Activated CD4-positive, alpha-beta memory T cell treated with anti-CD3 and anti-CD28 coated beads for 36 hours (primary cell): ENCODE results near the gene SOCS4. TPM values are rescaled to one million over a fixed set of nuclear protein-coding genes. Genes with fewer than 3 reads are reported as not detected.
A peak's percentile ranks its signal among the peaks of the same experiment; 100 is the strongest.
"Not testable (repeated sequence)": the region's sequence is repeated elsewhere in the genome, so short reads cannot be mapped to it uniquely, and the experiment has no call there.

Source experiments
- CTCF ChIA-PET: fragments of 350-600 bp; sonication (Branson Sonifier 250); formaldehyde crosslinking; loops from one replicate; lab custom pipeline; 2021; ENCODE audit warnings: antibody characterized with exemption, inconsistent platforms; lab: Charles Lee
- POLR2A ChIA-PET: fragments of 350-600 bp; sonication (Branson Sonifier 250); formaldehyde crosslinking; loops from one replicate; lab custom pipeline; 2021; ENCODE audit warnings: antibody characterized with exemption; lab: Charles Lee
- DNase-seq: peaks from one replicate; pipeline ENCODE4 v3.0.0-alpha.2; 2020
- H3K27ac Mint-ChIP-seq: one replicate; pipeline ENCODE4 v1.8.0; 2021; ENCODE audit warnings: mixed read lengths
- H3K27me3 Mint-ChIP-seq: one replicate; pipeline ENCODE4 v1.8.0; 2021; ENCODE audit warnings: mixed read lengths
- H3K36me3 Mint-ChIP-seq: one replicate; pipeline ENCODE4 v1.8.0; 2021; ENCODE audit warnings: mixed read lengths
- H3K4me1 Mint-ChIP-seq: one replicate; pipeline ENCODE4 v1.8.0; 2021; ENCODE audit warnings: low read depth, mixed read lengths
- H3K4me3 Mint-ChIP-seq: one replicate; pipeline ENCODE4 v1.8.0; 2021; ENCODE audit warnings: mild to moderate bottlenecking, mixed read lengths
- H3K9me3 Mint-ChIP-seq: one replicate; pipeline ENCODE4 v1.8.0; 2021; ENCODE audit warnings: mixed read lengths
- intact Hi-C: fragments of 100-400 bp; cut with micrococcal nuclease; formaldehyde crosslinking; loops from one replicate; pipeline ENCODE4 v1.15.1; 2023
- total RNA-seq, 2 experiments: library from RNA; stranded (reverse); gene quantifications; one replicate each; pipeline ENCODE4 v1.2.3, GENCODE V29; 2021

SOCS4 gene
- total RNA-seq, 2 experiments from 2014 or later, result 24.4 to 25.3 TPM

DNA sequence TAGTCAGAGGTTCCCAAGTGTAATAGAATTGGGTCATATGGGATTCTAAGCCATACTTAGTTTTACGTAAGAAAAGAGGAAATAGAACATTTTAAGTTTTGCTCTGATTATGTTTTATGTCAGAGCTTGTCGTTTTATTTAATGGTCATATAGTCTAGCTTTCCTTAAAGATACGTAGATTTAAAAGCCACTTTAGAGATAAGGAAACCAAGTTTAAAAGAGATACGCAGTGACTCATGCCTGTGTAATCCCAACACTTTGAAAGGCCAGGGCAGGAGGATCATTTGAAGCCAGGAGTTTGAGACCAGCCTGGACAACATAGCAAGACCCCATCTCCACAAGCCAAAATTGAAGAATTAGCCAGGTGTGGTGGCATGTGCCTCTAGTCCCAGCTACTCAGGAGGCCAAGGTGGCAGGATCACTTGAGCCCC is 44.0 kb downstream of the SOCS4 start:
- Mint-ChIP-seq H3K4me1 (peaks cover 38% of the 10 kb centered on the region), H3K36me3 (peaks cover 13% of the 10 kb centered on the region), H3K27ac (peak overlapping the region; percentile 40), H3K27me3 (no peaks in the 10 kb centered on the region), H3K9me3 (no peaks in the 10 kb centered on the region), H3K4me3 (no peak overlapping the region)
- intact Hi-C loops, result loop anchor here (10.0 kb wide), 1 partner anchor 204 kb away; the partner anchor contains the start of gene FBXO34
- no peak for DNase-seq
- POLR2A ChIA-PET, result interaction anchor here (2.2 kb wide), 1 partner anchor 19 kb away, joined by 28 read pairs; the partner anchor contains the start of gene MAPK1IP1L
- CTCF ChIA-PET, result interaction anchor here (0.6 to 3.2 kb wide), 3 partner anchors 19 to 90 kb away, joined by 3 to 21 read pairs (median 5); partner anchors contain the start of gene MAPK1IP1L

DNA sequence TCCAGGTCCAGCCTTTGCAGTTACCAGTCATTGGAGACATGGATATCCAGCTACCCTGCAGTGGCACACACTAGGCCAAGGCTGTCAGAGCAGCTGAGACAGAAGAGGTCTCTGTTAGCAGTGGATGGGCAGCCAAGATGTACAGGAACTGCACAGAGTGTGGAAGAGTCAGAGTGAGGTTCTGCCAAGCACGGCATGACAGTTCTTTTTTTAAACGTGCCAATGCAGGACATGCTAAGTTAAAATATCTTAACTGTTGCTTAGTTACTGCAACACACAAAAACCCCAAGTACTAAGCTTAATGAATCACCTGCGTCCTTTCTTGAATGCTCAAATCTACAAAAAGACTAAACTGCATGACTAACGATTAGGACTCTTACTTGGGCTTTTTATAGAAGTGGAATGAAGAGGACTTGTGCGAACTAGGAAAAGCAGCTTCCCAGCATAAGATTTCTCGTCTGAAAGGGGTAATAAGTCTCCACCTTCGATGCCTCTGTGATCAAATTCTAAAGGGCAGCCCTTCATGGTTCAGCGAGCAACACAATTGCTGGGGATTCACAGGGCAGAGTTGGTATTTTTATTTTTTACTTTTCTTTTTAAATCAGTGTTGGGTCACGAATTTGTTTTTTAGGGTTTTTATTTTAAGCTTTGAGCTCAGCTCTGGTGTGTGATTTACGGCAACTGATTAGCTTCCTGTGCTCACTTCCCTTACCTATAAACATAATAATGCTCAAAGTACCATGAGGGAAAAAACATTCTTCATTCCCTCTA is 45.0 kb downstream of the SOCS4 start:
- ChIA-PET CTCF (interaction anchor here (0.6 to 3.2 kb wide), 10 partner anchors 15 to 604 kb away, joined by 3 to 21 read pairs (median 4); partner anchors contain the start of gene MAPK1IP1L), POLR2A (interaction anchor here (0.6 to 2.2 kb wide), 5 partner anchors 11 to 302 kb away, joined by 5 to 28 read pairs (median 6); partner anchors contain the start of genes MAPK1IP1L, SOCS4 and WDHD1)
- no peaks in the 10 kb centered on the region for H3K9me3 Mint-ChIP-seq
- peak overlapping the region; percentile 20 for H3K4me3 Mint-ChIP-seq
- peak; percentile 60 for DNase-seq
- no peaks in the 10 kb centered on the region for H3K27me3 Mint-ChIP-seq
- intact Hi-C loops, result loop anchor here (1.0 to 10.0 kb wide), 3 partner anchors 21 to 203 kb away; partner anchors contain the start of genes FBXO34 and MAPK1IP1L
- H3K27ac Mint-ChIP-seq, result peak overlapping the region; percentile 76
- peaks cover 6% of the 10 kb centered on the region for H3K36me3 Mint-ChIP-seq
- H3K4me1 Mint-ChIP-seq, result peaks cover 40% of the 10 kb centered on the region

DNA sequence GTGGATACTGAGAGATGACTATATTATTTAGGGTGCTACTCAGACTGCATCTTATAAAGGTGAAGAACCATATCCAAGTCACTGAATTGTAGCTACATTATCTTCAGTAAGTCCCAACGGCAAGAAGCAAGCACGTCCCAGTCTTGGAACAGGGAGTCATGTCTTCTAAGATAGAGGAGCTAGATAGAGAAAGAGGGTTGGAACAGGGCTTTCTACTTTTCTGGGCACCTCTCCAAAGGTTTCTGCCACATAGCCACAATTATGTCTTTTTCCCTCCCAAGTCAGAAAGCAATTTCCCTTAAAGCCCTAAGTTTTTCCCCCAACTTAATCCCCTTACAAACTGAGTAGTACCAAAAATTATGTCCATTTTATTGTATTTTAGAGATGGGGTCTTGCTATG is 46.8 kb downstream of the SOCS4 start:
- Mint-ChIP-seq H3K36me3 (no peaks in the 10 kb centered on the region), H3K4me3 (no peak overlapping the region), H3K27ac (no peak overlapping the region), H3K4me1 (peaks cover 43% of the 10 kb centered on the region), H3K27me3 (no peaks in the 10 kb centered on the region), H3K9me3 (no peaks in the 10 kb centered on the region)
- CTCF ChIA-PET, result no interaction called here
- POLR2A ChIA-PET, result no interaction called here
- no peak for DNase-seq
- intact Hi-C loops, result loop anchor here (2.0 to 10.0 kb wide), 2 partner anchors 25 to 201 kb away; partner anchors contain the start of gene FBXO34

DNA sequence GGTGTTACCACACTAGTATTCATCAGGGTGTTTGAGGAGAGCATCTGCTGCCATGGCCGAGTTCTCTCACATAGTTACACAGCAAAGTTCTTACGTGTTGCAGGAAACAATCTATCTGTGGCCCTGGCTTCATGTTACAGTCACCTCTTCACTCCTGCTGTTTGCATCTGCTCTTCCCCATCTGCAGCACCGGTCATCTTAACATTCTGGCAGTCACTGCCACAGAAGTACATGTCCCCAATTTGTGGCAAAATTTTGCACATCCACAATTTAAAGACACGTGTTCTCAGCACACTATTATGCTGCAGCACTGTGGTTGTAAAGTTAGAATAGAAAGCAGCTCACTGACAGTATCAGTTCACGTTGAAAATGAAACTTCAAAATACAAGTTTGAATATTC is 47.6 kb downstream of the SOCS4 start:
- POLR2A ChIA-PET, result interaction anchor here (0.6 kb wide), 1 partner anchor 8 kb away, joined by 3 read pairs; no protein-coding TSS in a partner anchor
- intact Hi-C loops, result loop anchor here (2.0 to 10.0 kb wide), 2 partner anchors 24 to 200 kb away; partner anchors contain the start of gene FBXO34
- H3K9me3 Mint-ChIP-seq, result no peaks in the 10 kb centered on the region

DNA sequence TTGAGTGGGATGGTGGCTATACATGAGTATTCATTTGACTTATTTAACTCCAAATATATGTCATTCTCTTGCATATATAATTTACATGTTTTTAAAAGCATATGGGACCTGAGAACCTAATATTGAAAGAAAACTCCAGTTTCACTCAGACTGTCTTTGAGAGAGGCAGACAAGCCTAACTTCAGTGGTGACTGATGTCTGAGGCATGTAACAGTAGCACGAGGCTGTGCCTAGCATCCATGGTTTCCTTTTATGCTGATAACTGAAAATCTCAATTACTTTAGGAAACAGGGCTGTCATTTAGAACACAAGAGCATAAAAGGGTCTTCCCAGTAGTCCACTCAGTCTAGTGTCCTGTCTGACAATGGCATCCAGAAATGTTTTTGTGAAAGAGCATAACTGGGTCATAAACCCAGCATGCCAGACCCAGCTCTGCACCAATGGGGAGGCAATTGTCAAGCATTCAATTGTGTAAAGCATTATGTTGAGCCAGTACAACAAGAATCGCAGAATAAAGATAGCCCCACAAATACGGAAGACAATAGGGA is 48.7 kb downstream of the SOCS4 start:
- Mint-ChIP-seq H3K27me3 (no peaks in the 10 kb centered on the region), H3K36me3 (no peaks in the 10 kb centered on the region), H3K4me3 (no peak overlapping the region), H3K27ac (no peak overlapping the region), H3K9me3 (no peaks in the 10 kb centered on the region), H3K4me1 (peaks cover 43% of the 10 kb centered on the region)
- intact Hi-C loops, result loop anchor here (2.0 to 10.0 kb wide), 2 partner anchors 23 to 199 kb away; partner anchors contain the start of gene FBXO34
- DNase-seq, result no peak
- ChIA-PET POLR2A (no interaction called here), CTCF (interaction anchor here (1.2 kb wide), 1 partner anchor 24 kb away, joined by 5 read pairs; the partner anchor contains the start of gene MAPK1IP1L)

More for the DNA sequence above, 47.6 kb downstream of the SOCS4 start:
- Mint-ChIP-seq H3K4me3 (peak overlapping the region; percentile 5), H3K27me3 (no peaks in the 10 kb centered on the region), H3K27ac (no peak overlapping the region), H3K36me3 (no peaks in the 10 kb centered on the region), H3K4me1 (peaks cover 43% of the 10 kb centered on the region)
- CTCF ChIA-PET, result interaction anchor here (0.7 kb wide), 1 partner anchor 24 kb away, joined by 3 read pairs; the partner anchor contains the start of gene MAPK1IP1L
- no peak for DNase-seq

DNA sequence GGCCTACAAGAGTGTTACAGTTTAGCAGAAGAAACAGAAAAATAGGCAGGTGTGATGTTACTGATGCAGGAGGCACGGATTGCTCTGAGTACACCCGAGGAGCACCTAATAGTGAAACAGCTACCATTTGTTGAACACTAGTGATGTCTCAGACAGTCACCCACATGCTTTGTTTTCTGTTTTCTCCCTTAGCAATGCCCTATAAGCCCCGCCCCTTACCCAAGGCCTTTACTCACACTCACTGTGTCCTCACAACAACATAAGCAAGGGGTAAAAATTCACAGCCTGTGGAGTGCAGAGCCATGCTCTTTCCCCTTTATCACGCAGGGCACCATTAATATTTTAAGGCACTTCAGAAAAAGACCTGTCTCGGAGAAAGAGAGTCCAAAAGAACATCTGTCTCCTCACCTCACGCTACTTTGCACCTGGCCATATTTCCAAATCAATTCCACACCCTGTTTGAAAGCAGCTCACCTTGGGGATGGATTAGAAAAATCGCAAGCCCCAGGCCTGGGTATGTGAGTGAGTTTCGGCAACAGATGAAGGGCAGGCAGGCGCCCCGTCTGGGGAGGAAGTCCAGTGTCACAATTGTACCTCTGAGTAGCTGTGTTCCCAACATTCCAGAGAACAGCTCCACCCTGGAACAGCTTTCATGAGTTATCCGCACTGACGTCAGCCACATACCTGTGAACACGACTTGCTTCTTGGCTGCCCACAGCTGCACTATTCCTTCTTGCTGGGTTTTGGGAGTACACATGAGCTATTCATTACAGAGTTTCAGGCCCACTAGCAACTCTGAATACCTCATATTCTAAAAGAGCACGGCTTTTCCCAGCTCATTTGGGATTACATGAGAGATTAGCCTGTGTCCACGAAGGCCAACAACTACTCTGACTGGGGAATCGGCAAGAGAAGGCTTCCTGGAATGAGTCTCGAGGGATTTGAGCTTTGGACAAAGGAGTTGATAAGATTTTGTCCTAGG is 50.4 kb downstream of the SOCS4 start:
- Mint-ChIP-seq H3K4me1 (peaks cover 27% of the 10 kb centered on the region), H3K36me3 (no peaks in the 10 kb centered on the region), H3K27me3 (no peaks in the 10 kb centered on the region), H3K9me3 (no peaks in the 10 kb centered on the region), H3K27ac (no peak overlapping the region), H3K4me3 (no peak overlapping the region)
- CTCF ChIA-PET, result interaction anchor here (0.6 to 1.8 kb wide), 3 partner anchors 26 to 113 kb away, joined by 3 to 11 read pairs (median 3); partner anchors contain the start of genes DLGAP5 and MAPK1IP1L
- intact Hi-C loops, result loop anchor here (10.0 kb wide), 1 partner anchor 197 kb away; the partner anchor contains the start of gene FBXO34
- POLR2A ChIA-PET, result interaction anchor here (0.6 to 1.6 kb wide), 3 partner anchors 26 to 470 kb away, joined by 3 to 5 read pairs (median 3); partner anchors contain the start of gene MAPK1IP1L
- DNase-seq, result peak; percentile 56

DNA sequence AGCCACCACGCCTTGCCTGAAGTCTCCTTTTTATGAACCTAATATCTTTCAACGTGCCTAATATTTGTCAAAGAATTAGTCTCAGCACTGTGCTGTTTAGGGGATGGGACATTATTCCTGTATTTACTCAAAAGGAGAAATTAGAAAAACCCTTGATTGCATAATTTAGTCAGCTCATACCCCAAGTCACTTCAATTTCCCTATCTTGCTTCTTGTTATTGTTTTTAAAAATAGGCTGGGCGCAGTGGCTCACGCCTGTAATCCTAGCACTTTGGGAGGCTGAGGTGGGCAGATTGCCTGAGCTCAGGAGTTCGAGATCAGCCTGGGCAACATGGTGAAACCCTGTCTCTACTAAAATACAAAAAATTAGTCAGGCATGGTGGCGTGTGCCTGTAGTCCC is 52.9 kb downstream of the SOCS4 start:
- CTCF ChIA-PET, result interaction anchor here (0.9 to 1.5 kb wide), 3 partner anchors 8 to 79 kb away, joined by 3 to 5 read pairs (median 3); no protein-coding TSS in a partner anchor
- H3K27ac Mint-ChIP-seq, H3K27me3 Mint-ChIP-seq, H3K36me3 Mint-ChIP-seq, DNase-seq, H3K9me3 Mint-ChIP-seq, H3K4me3 Mint-ChIP-seq, POLR2A ChIA-PET: not testable (repeated sequence)
- intact Hi-C loops, result loop anchor here (10.0 kb wide), 1 partner anchor 195 kb away; the partner anchor contains the start of gene FBXO34
- peaks cover 12% of the 10 kb centered on the region for H3K4me1 Mint-ChIP-seq

DNA sequence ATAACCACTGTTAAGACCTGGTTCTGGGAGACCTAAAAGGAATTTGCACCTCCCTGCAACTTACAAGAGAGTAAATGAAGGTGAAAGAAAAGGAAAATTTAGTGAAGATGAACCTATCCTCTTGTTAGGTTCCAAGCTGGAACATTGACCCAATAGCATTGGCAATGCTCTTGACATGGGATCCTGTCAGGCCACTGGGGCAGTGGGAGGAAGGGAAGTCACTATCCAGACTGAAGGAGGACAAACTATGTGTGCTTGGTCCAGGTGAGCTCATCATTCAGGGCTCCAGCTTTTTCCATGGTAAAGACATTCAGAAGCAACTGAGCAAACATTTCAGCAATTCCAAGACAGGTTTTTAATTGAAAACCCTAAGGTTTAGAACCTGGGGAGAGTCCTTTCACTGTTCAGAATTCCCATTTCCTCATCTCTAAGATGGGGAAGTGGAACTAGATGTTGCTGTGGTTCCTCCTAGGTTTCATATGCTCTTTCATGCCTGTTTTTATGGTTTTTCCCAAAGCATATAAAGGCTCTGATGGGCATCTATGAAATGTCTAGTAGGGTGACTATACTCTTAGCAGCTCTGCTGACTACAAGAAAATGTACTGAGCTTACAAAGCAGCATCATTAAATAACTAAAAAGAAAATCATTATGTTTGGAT is 57.5 kb downstream of the SOCS4 start:
- CTCF ChIA-PET, result no interaction called here
- intact Hi-C loops, result loop anchor here (5.0 kb wide), 2 partner anchors 43 to 348 kb away; partner anchors contain the start of gene LGALS3
- Mint-ChIP-seq H3K27me3 (no peaks in the 10 kb centered on the region), H3K36me3 (no peaks in the 10 kb centered on the region), H3K27ac (no peak overlapping the region), H3K4me3 (no peak overlapping the region), H3K9me3 (no peaks in the 10 kb centered on the region), H3K4me1 (peaks cover 2% of the 10 kb centered on the region)
- DNase-seq, result no peak
- POLR2A ChIA-PET, result no interaction called here

DNA sequence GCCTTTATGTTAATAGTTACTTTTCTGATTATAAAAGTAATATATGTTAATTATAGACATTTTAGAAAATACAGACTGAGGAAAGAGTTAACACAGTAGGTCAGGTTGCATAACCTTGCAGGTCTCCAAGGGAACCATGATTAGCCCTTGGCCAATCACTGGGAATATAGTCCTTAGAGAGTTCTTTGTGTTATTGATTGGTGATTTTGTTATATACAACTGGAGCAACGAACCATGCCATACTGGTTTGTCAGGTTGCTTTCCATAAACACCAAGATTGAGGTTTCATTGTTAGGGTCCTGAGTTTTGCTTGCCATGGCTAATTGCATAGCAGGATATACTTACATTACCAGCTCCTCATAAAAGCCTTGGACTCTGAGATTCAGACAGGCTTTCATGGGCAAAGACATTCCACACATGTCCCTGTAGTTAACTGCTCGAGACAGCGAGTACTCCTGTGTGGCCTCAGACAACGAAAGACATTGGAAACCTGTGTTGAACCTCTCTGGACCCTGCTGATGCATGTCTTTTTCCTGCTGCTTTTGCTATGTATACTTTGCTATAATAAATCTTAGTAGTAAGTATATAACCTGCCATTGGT is 58.1 kb downstream of the SOCS4 start:
- DNase-seq, result no peak
- intact Hi-C loops, result loop anchor here (5.0 kb wide), 2 partner anchors 42 to 347 kb away; partner anchors contain the start of gene LGALS3
- H3K27me3 Mint-ChIP-seq, result no peaks in the 10 kb centered on the region
- no peak overlapping the region for H3K4me3 Mint-ChIP-seq
- CTCF ChIA-PET, result no interaction called here
- no peak overlapping the region for H3K27ac Mint-ChIP-seq
- peaks cover 3% of the 10 kb centered on the region for H3K4me1 Mint-ChIP-seq
- H3K9me3 Mint-ChIP-seq, result no peaks in the 10 kb centered on the region
- H3K36me3 Mint-ChIP-seq, result no peaks in the 10 kb centered on the region
- POLR2A ChIA-PET, result no interaction called here

DNA sequence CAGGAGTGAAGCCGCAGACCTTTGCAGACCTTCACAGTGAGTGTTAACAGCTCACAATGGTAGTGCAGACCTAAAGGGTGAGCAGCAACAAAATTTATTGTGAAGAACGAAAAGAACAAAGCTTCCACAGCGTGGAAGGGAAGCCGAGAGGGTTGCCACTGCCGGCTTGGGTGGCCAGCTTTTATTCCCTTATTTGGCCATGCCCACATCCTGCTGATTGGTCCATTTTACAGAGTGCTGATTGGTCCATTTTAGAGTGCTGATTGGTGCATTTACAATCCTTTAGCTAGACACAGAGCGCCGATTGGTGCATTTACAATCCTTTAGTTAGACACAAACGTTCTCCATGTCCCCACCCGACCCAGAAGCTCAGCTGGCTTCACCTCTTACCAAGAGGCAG is 59.9 kb downstream of the SOCS4 start:
- no peaks in the 10 kb centered on the region for H3K9me3 Mint-ChIP-seq
- H3K27ac Mint-ChIP-seq, result no peak overlapping the region
- DNase-seq, result no peak
- no peaks in the 10 kb centered on the region for H3K27me3 Mint-ChIP-seq
- ChIA-PET CTCF (interaction anchor here (1.3 to 4.5 kb wide), 3 partner anchors 15 to 72 kb away, joined by 4 to 81 read pairs (median 4); partner anchors contain the start of gene MAPK1IP1L), POLR2A (no interaction called here)
- H3K36me3 Mint-ChIP-seq, result no peaks in the 10 kb centered on the region
- intact Hi-C loops, result loop anchor here (5.0 kb wide), 2 partner anchors 40 to 345 kb away; partner anchors contain the start of gene LGALS3
- H3K4me1 Mint-ChIP-seq, result peaks cover 3% of the 10 kb centered on the region
- H3K4me3 Mint-ChIP-seq, result no peak overlapping the region
